Activated CD8-positive, alpha-beta memory T cell treated with anti-CD3 and anti-CD28 coated beads for 48 hours (primary cell): ENCODE results near the gene C17orf107.
"Not testable (repeated sequence)": the region's sequence is repeated elsewhere in the genome, so short reads cannot be mapped to it uniquely, and the experiment has no call there.

Experiments
- DNase-seq, 3 experiments: peaks; one replicate each; pipeline ENCODE4 v3.0.0-alpha.2; 2020; ENCODE audit warnings: low read depth in 2 of 3, low spot score in 2 of 3

C17orf107 gene

GRCh38 chr17:4900231-4901107 is 1.1 kb downstream of the C17orf107 start:
- DNase-seq: no peak

GRCh38 chr17:4901108-4901647 is 1.8 kb downstream of the C17orf107 start:
- no peak for DNase-seq

GRCh38 chr17:4901648-4902344 is 2.5 kb downstream of the C17orf107 start:
- no peak for DNase-seq

GRCh38 chr17:4902540-4902939 is 3.2 kb downstream of the C17orf107 start:
- DNase-seq: no peak

- peak; percentile 40 to 52 (median 44) for DNase-seq
These were observed 3.9 kb downstream of the C17orf107 start, which contains the start of gene CHRNE for GRCh38 chr17:4903051-4903818. Gene CHRNE, minus strand, starts transcription at chr17:4903098. Its CDS starts 35 bp downstream, at chr17:4903063.

- DNase-seq: not testable (repeated sequence)
These were observed 7.3 kb downstream of the C17orf107 start for GRCh38 chr17:4906642-4907041.

GRCh38 chr17:4908301-4908700 is 9.0 kb downstream of the C17orf107 start:
- DNase-seq: no peak

GRCh38 chr17:4908711-4909496 is 9.6 kb downstream of the C17orf107 start:
- DNase-seq: peak in 2 of 3 experiments; percentile 38 to 48

- no peak for DNase-seq
These were observed 14.7 kb downstream of the C17orf107 start for GRCh38 chr17:4913994-4914393.

- not testable (repeated sequence) for DNase-seq
These were observed 15.2 kb downstream of the C17orf107 start for GRCh38 chr17:4914551-4914950.

- DNase-seq: no peak
These were observed 20.2 kb downstream of the C17orf107 start for GRCh38 chr17:4919511-4920047.

- no peak for DNase-seq
These were observed 21.2 kb downstream of the C17orf107 start for GRCh38 chr17:4920351-4921048.

- DNase-seq: no peak
These were observed 22.0 kb downstream of the C17orf107 start for GRCh38 chr17:4921320-4921719.

GRCh38 chr17:4926577-4927335 is 27.4 kb downstream of the C17orf107 start:
- not testable (repeated sequence) for DNase-seq

GRCh38 chr17:4928881-4929280 is 29.5 kb downstream of the C17orf107 start:
- DNase-seq: no peak

- DNase-seq: no peak
These were observed 32.6 kb downstream of the C17orf107 start, which contains the start of gene GP1BA for GRCh38 chr17:4931963-4932362. Gene GP1BA, plus strand, starts transcription at chr17:4932277. Its CDS starts 328 bp downstream, at chr17:4932605.

GRCh38 chr17:4932756-4933155 is 33.4 kb downstream of the C17orf107 start:
- DNase-seq: no peak

GRCh38 chr17:4933646-4934045 is 34.3 kb downstream of the C17orf107 start:
- DNase-seq: no peak
